Mucosa of rectum (tissue), 2 donors: ENCODE data around the gene SLC15A1.

Experiments
- H3K27ac ChIP-seq, 2 donors: one replicate each; pipeline ENCODE4 v1.7.0; 2013; ENCODE audit warnings: inconsistent platforms in 2 of 2, low read depth in 2 of 2, low read length in 2 of 2
- H3K27me3 ChIP-seq, 2 donors: one replicate each; pipeline ENCODE4 v1.7.0; 2013; ENCODE audit warnings: low read length in 2 of 2; ENCODE audit not compliant: control insufficient read depth in 2 of 2, insufficient read depth in 2 of 2
- H3K36me3 ChIP-seq, 2 donors: one replicate each; pipeline ENCODE4 v1.7.0; 2013; ENCODE audit warnings: low read length in 2 of 2; ENCODE audit not compliant: control insufficient read depth in 2 of 2, insufficient read depth in 2 of 2
- H3K4me1 ChIP-seq, 2 donors: one replicate each; pipeline ENCODE4 v1.7.0; 2013; ENCODE audit warnings: low read length in 2 of 2, mild to moderate bottlenecking in 1 of 2; ENCODE audit not compliant: control insufficient read depth in 2 of 2, insufficient read depth in 2 of 2
- H3K4me3 ChIP-seq, 2 donors: one replicate each; pipeline ENCODE4 v1.7.0; 2013; ENCODE audit warnings: low read length in 2 of 2
- H3K9ac ChIP-seq, 2 donors: one replicate each; pipeline ENCODE4 v1.7.0; 2013; ENCODE audit warnings: low read length in 2 of 2, low read depth in 1 of 2, mild to moderate bottlenecking in 1 of 2
- H3K9me3 ChIP-seq, 2 donors: one replicate each; pipeline ENCODE4 v1.7.0; 2013; ENCODE audit warnings: low read length in 2 of 2; ENCODE audit not compliant: control insufficient read depth in 2 of 2
- donor health status: healthy.
- donor health status: Normal muscosa, but diverticular disease.

Gene SLC15A1

GRCh38 chr13:98668155-98668554, 84.3 kb downstream of the SLC15A1 start:
- no peak overlapping the region for H3K27ac ChIP-seq
- H3K36me3 ChIP-seq: no peaks in the 10 kb centered on the region
- H3K4me1 ChIP-seq: peaks cover 4 to 12% of the 10 kb centered on the region in 2 donors
- H3K9ac ChIP-seq: no peak overlapping the region
- H3K27me3 ChIP-seq: no peaks in the 10 kb centered on the region
- H3K4me3 ChIP-seq: no peak overlapping the region
- H3K9me3 ChIP-seq: no peaks in the 10 kb centered on the region

- no peaks in the 10 kb centered on the region for H3K27me3 ChIP-seq
- no peaks in the 10 kb centered on the region for H3K36me3 ChIP-seq
- no peak overlapping the region for H3K27ac ChIP-seq
- no peaks in the 10 kb centered on the region for H3K9me3 ChIP-seq
- no peaks in the 10 kb centered on the region for H3K4me1 ChIP-seq
- H3K4me3 ChIP-seq: no peak overlapping the region
- no peak overlapping the region for H3K9ac ChIP-seq
Observed at GRCh38 chr13:98665638-98665995, 86.9 kb downstream of the SLC15A1 start.

GRCh38 chr13:98664924-98665637, 87.4 kb downstream of the SLC15A1 start:
- no peak overlapping the region for H3K27ac ChIP-seq
- no peak overlapping the region for H3K4me3 ChIP-seq
- no peaks in the 10 kb centered on the region for H3K27me3 ChIP-seq
- no peaks in the 10 kb centered on the region for H3K4me1 ChIP-seq
- H3K36me3 ChIP-seq: no peaks in the 10 kb centered on the region
- no peaks in the 10 kb centered on the region for H3K9me3 ChIP-seq
- H3K9ac ChIP-seq: no peak overlapping the region

GRCh38 chr13:98664510-98664909, 88.0 kb downstream of the SLC15A1 start:
- Histone ChIP-seq H3K9ac (no peak overlapping the region), H3K4me3 (no peak overlapping the region), H3K4me1 (no peaks in the 10 kb centered on the region), H3K27ac (no peak overlapping the region), H3K9me3 (no peaks in the 10 kb centered on the region), H3K36me3 (no peaks in the 10 kb centered on the region), H3K27me3 (no peaks in the 10 kb centered on the region)

- Histone ChIP-seq H3K27me3 (no peaks in the 10 kb centered on the region), H3K4me1 (no peaks in the 10 kb centered on the region), H3K4me3 (no peak overlapping the region), H3K9me3 (no peaks in the 10 kb centered on the region), H3K9ac (no peak overlapping the region), H3K36me3 (no peaks in the 10 kb centered on the region), H3K27ac (no peak overlapping the region)
Observed at GRCh38 chr13:98664047-98664446, 88.4 kb downstream of the SLC15A1 start.

- Histone ChIP-seq H3K9ac (no peak overlapping the region), H3K27ac (no peak overlapping the region), H3K9me3 (no peaks in the 10 kb centered on the region), H3K27me3 (no peaks in the 10 kb centered on the region), H3K4me1 (peaks cover 0 to 2% of the 10 kb centered on the region in 2 donors), H3K36me3 (no peaks in the 10 kb centered on the region), H3K4me3 (no peak overlapping the region)
Observed at GRCh38 chr13:98658131-98658530, 94.3 kb downstream of the SLC15A1 start.

GRCh38 chr13:98657506-98658085, 94.9 kb downstream of the SLC15A1 start:
- Histone ChIP-seq H3K9me3 (no peaks in the 10 kb centered on the region), H3K27me3 (no peaks in the 10 kb centered on the region), H3K4me1 (peaks cover 0 to 7% of the 10 kb centered on the region in 2 donors), H3K4me3 (no peak overlapping the region), H3K9ac (no peak overlapping the region), H3K36me3 (no peaks in the 10 kb centered on the region), H3K27ac (no peak overlapping the region)

GRCh38 chr13:98656223-98656622, 96.2 kb downstream of the SLC15A1 start:
- peaks cover 0 to 13% of the 10 kb centered on the region in 2 donors for H3K4me1 ChIP-seq
- no peak overlapping the region for H3K27ac ChIP-seq
- no peaks in the 10 kb centered on the region for H3K9me3 ChIP-seq
- H3K4me3 ChIP-seq: no peak overlapping the region
- H3K36me3 ChIP-seq: no peaks in the 10 kb centered on the region
- no peaks in the 10 kb centered on the region for H3K27me3 ChIP-seq
- H3K9ac ChIP-seq: no peak overlapping the region

GRCh38 chr13:98653463-98653985, 98.9 kb downstream of the SLC15A1 start:
- Histone ChIP-seq H3K27ac (peak overlapping the region; percentile 3 to 16), H3K4me3 (no peak overlapping the region), H3K4me1 (peaks cover 13 to 40% of the 10 kb centered on the region in 2 donors), H3K9me3 (no peaks in the 10 kb centered on the region), H3K9ac (peak overlapping the region in 1 of 2 donors; percentile 41), H3K27me3 (no peaks in the 10 kb centered on the region), H3K36me3 (no peaks in the 10 kb centered on the region)

GRCh38 chr13:98652721-98653462, 99.6 kb downstream of the SLC15A1 start:
- no peaks in the 10 kb centered on the region for H3K36me3 ChIP-seq
- H3K9ac ChIP-seq: peak overlapping the region in 1 of 2 donors; percentile 41
- peaks cover 14 to 44% of the 10 kb centered on the region in 2 donors for H3K4me1 ChIP-seq
- H3K4me3 ChIP-seq: no peak overlapping the region
- H3K27me3 ChIP-seq: no peaks in the 10 kb centered on the region
- H3K9me3 ChIP-seq: no peaks in the 10 kb centered on the region
- peak overlapping the region; percentile 3 to 16 for H3K27ac ChIP-seq
